PC-9 (cell line): ENCODE measurements around the gene RGPD3. TPM values are rescaled to one million over a fixed set of nuclear protein-coding genes. Genes with fewer than 3 reads are reported as not detected.
"Not testable (repeated sequence)": the region's sequence is repeated elsewhere in the genome, so short reads cannot be mapped to it uniquely, and the experiment has no call there.

Experiments used
- BruUV-seq: library from RNA; stranded (reverse); fragments of 400-500 nt; replicated peaks from 2 replicates; lab custom pipeline; 2021; lab: Mats Ljungman, UMichigan
- CTCF ChIA-PET: fragments of 300-600 bp; sonication (Branson Sonifier 250); formaldehyde crosslinking; loops from one replicate; lab custom pipeline; 2022; ENCODE audit warnings: antibody characterized with exemption; lab: Charles Lee
- POLR2A ChIA-PET: fragments of 300-600 bp; sonication (Branson Sonifier 250); formaldehyde crosslinking; loops from one replicate; lab custom pipeline; 2022; ENCODE audit warnings: antibody characterized with exemption; ENCODE audit not compliant: unreplicated experiment; lab: Charles Lee
- DNase-seq, 2 experiments: peaks; one replicate each; pipeline versions ENCODE4 v3.0.0 to v3.0.0-alpha.2; 2015 to 2022; ENCODE audit warnings: mixed read lengths in 1 of 2
- H2AFZ ChIP-seq: fragments of 200-600 bp; sonication (generic); 2 replicates; pipeline ENCODE4 v1.8.1; 2017; ENCODE audit warnings: antibody characterized with exemption
- H3F3A ChIP-seq: fragments of 200-600 bp; sonication (generic); 2 replicates; pipeline ENCODE4 v1.8.1; 2017; ENCODE audit warnings: antibody characterized with exemption, mild to moderate bottlenecking, low read depth; ENCODE audit not compliant: insufficient read depth
- H3K27ac ChIP-seq: fragments of 200-600 bp; sonication (generic); 2 replicates; pipeline ENCODE4 v1.6.1; 2016; ENCODE audit warnings: mixed run types
- H3K27me3 ChIP-seq: fragments of 200-600 bp; sonication (generic); 2 replicates; pipeline ENCODE4 v1.6.1; 2016; ENCODE audit warnings: low read depth, mixed run types; ENCODE audit not compliant: insufficient read depth
- H3K36me3 ChIP-seq: fragments of 200-600 bp; sonication (generic); 2 replicates; pipeline ENCODE4 v1.6.1; 2016; ENCODE audit warnings: low read depth, mixed run types
- H3K4me1 ChIP-seq: fragments of 200-600 bp; sonication (generic); replicated peaks from 2 replicates; pipeline ENCODE4 v1.6.1; 2016; ENCODE audit warnings: mixed run types; ENCODE audit not compliant: insufficient read depth
- H3K4me2 ChIP-seq: fragments of 200-600 bp; sonication (generic); 2 replicates; pipeline ENCODE4 v1.6.1; 2017; ENCODE audit warnings: mixed run types
- H3K4me3 ChIP-seq: fragments of 200-600 bp; sonication (generic); 2 replicates; pipeline ENCODE4 v1.6.1; 2016; ENCODE audit warnings: mixed run types
- H3K79me2 ChIP-seq: fragments of 200-600 bp; sonication (generic); 2 replicates; pipeline ENCODE4 v1.6.1; 2017; ENCODE audit warnings: low read depth, mixed run types
- H3K9me2 ChIP-seq: fragments of 200-600 bp; sonication (generic); 2 replicates; pipeline ENCODE4 v1.8.1; 2017; ENCODE audit warnings: mild to moderate bottlenecking; ENCODE audit not compliant: insufficient read depth
- H3K9me3 ChIP-seq: fragments of 200-600 bp; sonication (generic); 2 replicates; pipeline ENCODE4 v1.8.1; 2016; ENCODE audit warnings: low read depth; ENCODE audit not compliant: insufficient read depth
- H4K20me1 ChIP-seq: fragments of 200-600 bp; sonication (generic); 2 replicates; pipeline ENCODE4 v1.8.1; 2017; ENCODE audit not compliant: insufficient read depth
- CTCF ChIP-seq: fragments of 200-600 bp; sonication (generic); conservative IDR thresholded peaks from 2 replicates; pipeline ENCODE4 v1.6.1; 2017; ENCODE audit warnings: mixed run types, antibody characterized with exemption, mild to moderate bottlenecking, moderate library complexity
- intact Hi-C: fragments of 100-400 bp; cut with micrococcal nuclease; formaldehyde crosslinking; loops from one replicate; pipeline ENCODE4 v1.10.0; 2022; ENCODE audit not compliant: unreplicated experiment
- total RNA-seq: library from RNA; stranded (reverse); gene quantifications from 2 replicates; pipeline ENCODE4 v1.2.3, GENCODE V29; 2021

The RGPD3 gene
- total RNA-seq, 1 experiment from 2014 or later, result 0.09 TPM

DNA sequence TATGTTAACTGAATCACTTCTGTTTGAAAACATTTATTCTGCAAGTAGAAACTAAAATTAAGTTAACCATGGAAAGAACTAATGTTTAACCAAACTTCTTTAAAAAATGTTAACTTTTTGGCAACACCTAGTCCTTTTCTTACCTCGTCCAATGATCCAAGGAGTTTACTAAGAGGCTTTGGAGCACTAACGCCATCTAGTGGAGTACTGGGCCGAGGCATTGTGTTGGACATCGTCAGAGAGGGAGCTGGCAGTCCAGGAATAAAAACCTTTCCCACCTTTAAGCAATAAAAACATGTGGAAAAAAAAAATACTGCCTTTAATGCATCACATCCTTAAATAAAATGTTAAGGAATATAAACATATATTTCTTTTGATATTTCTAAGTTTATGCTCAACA, 2.4 kb upstream of the RGPD3 start:
- H3K4me2 ChIP-seq, H3K4me1 ChIP-seq, H3K9me2 ChIP-seq, H3K79me2 ChIP-seq, H3K4me3 ChIP-seq, H3K36me3 ChIP-seq, H3K27ac ChIP-seq, H2AFZ ChIP-seq, intact Hi-C loops, CTCF ChIA-PET, BruUV-seq, H3F3A ChIP-seq, H3K27me3 ChIP-seq, POLR2A ChIA-PET, H3K9me3 ChIP-seq, H4K20me1 ChIP-seq: not testable (repeated sequence)
- TF ChIP-seq CTCF, result peak; percentile 47
- peak in 1 of 2 experiments; percentile 46 for DNase-seq

DNA sequence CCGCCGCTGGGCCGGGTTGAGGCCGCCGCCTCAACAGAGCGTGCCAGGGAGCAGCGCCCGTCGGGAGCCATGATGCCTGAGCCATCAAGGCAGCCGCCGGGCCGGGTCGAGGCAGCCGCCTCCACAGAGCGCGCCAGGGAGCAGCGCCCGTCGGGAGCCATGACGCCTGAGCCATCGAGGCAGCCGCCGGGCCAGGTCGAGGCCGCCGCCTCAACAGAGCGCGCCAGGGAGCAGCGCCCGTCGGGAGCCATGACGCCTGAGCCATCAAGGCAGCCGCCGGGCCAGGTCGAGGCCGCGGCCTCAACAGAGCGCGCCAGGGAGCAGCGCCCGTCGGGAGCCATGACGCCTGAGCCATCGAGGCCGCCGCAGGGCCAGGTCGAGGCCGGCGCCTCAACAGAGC, 697 bp downstream of the RGPD3 start:
- DNase-seq, BruUV-seq, H3K27me3 ChIP-seq, H3K36me3 ChIP-seq, intact Hi-C loops, H3F3A ChIP-seq, H3K27ac ChIP-seq, H3K4me3 ChIP-seq, POLR2A ChIA-PET, H3K9me2 ChIP-seq, CTCF ChIA-PET, H3K79me2 ChIP-seq, H2AFZ ChIP-seq, H3K4me2 ChIP-seq, H4K20me1 ChIP-seq, H3K9me3 ChIP-seq, H3K4me1 ChIP-seq: not testable (repeated sequence)

DNA sequence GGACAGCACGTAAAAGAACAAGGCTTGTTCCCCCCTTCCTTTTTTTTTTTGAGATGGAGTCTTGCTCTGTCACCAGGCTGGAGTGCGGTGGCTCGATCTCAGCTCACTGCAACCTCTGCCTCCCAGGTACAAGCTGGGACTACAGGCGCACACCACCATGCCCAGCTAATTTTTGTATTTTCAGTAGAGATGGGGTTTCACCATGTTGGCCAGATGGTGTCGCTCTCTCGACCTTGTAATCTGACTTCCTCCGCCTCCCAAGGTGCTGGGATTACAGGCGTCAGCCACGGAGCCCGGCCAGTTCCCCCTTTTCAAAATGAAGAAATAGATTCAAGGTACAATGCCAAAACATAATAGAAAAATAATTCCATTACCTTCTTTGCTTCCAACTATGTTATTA, 6.3 kb downstream of the RGPD3 start:
- H3K36me3 ChIP-seq, H3K9me3 ChIP-seq, CTCF ChIA-PET, BruUV-seq, H2AFZ ChIP-seq, H3K27me3 ChIP-seq, POLR2A ChIA-PET, intact Hi-C loops, H3K79me2 ChIP-seq, H3K4me1 ChIP-seq, H4K20me1 ChIP-seq, H3K4me2 ChIP-seq, DNase-seq, H3K27ac ChIP-seq, H3F3A ChIP-seq, H3K4me3 ChIP-seq, H3K9me2 ChIP-seq: not testable (repeated sequence)

GRCh38 chr2:106390680-106391079, 77.5 kb downstream of the RGPD3 start:
- H3K4me3 ChIP-seq, CTCF ChIA-PET, H3F3A ChIP-seq, H4K20me1 ChIP-seq, H3K4me1 ChIP-seq, H3K27ac ChIP-seq, H3K4me2 ChIP-seq, POLR2A ChIA-PET, H3K79me2 ChIP-seq, H2AFZ ChIP-seq, BruUV-seq, H3K9me3 ChIP-seq, intact Hi-C loops, H3K27me3 ChIP-seq, H3K36me3 ChIP-seq, H3K9me2 ChIP-seq, DNase-seq: not testable (repeated sequence)

GRCh38 chr2:106388814-106389410, 79.3 kb downstream of the RGPD3 start:
- BruUV-seq, H3K4me3 ChIP-seq, H3K79me2 ChIP-seq, H3K4me2 ChIP-seq, DNase-seq, H3K27me3 ChIP-seq, H3F3A ChIP-seq, H2AFZ ChIP-seq, CTCF ChIA-PET, H3K9me2 ChIP-seq, POLR2A ChIA-PET, H4K20me1 ChIP-seq, H3K27ac ChIP-seq, H3K9me3 ChIP-seq, H3K36me3 ChIP-seq, intact Hi-C loops, H3K4me1 ChIP-seq: not testable (repeated sequence)

DNA sequence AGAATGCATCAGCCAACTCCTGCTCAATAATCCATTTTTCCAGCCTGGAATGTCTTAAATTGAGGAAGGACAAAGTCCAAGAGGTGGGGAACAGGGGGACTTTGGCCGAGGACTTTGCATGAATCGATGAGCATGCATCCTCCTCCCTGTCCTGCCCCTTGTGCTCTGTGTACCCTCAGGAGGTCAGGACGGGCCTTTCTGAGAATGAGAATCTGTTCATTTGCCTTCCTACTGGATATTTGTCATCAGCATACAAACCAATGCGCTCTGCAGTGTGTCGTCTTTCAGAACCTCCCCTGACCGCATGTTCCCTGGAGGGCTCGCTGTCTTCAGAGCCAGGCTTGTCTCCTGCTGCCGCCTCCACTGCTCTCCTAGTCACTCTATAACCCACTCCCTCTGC, 83.7 kb downstream of the RGPD3 start:
- H3K4me3 ChIP-seq, H3K4me1 ChIP-seq, H3F3A ChIP-seq, DNase-seq, H3K4me2 ChIP-seq, H3K36me3 ChIP-seq, H3K27me3 ChIP-seq, H4K20me1 ChIP-seq, CTCF ChIA-PET, H3K9me2 ChIP-seq, H3K27ac ChIP-seq, intact Hi-C loops, H3K79me2 ChIP-seq, H2AFZ ChIP-seq, H3K9me3 ChIP-seq, POLR2A ChIA-PET, BruUV-seq: not testable (repeated sequence)

GRCh38 chr2:106381867-106382266, 86.3 kb downstream of the RGPD3 start:
- H3K36me3 ChIP-seq, H3K4me1 ChIP-seq, CTCF ChIA-PET, POLR2A ChIA-PET, DNase-seq, H3K9me3 ChIP-seq, H4K20me1 ChIP-seq, H3K27ac ChIP-seq, H3K27me3 ChIP-seq, H3K4me3 ChIP-seq, H2AFZ ChIP-seq, H3K4me2 ChIP-seq, intact Hi-C loops, H3K79me2 ChIP-seq, BruUV-seq, H3F3A ChIP-seq, H3K9me2 ChIP-seq: not testable (repeated sequence)
